ENCODE data around the gene KRT85.

GRCh38 chr12:52367876-52368275, 595 bp upstream of the KRT85 start:
- TF ChIP-seq CTCF (IDR thresholded peaks at IDR 0.05; ENCODE audit: borderline replicate concordance, extremely low read depth, low read length, poor library complexity, severe bottlenecking) (no peak), EZH2 (IDR thresholded peaks at IDR 0.05; ENCODE audit: borderline replicate concordance, low read depth, low read length, severe bottlenecking) (no peak)
